OCI-LY3 (cell line): ENCODE results near the gene NUP153.
"Not testable (repeated sequence)": the region's sequence is repeated elsewhere in the genome, so short reads cannot be mapped to it uniquely, and the experiment has no call there.

Experiments
- H2AFZ ChIP-seq: fragments of 200-600, 300-600 bp; shearing (Covaris generic); 2 replicates; pipeline ENCODE4 v1.6.0; 2014; ENCODE audit warnings: antibody characterized with exemption, low read depth, low read length
- H3K27ac ChIP-seq: fragments of 200-600, 300-600 bp; sonication (generic); 2 replicates; pipeline ENCODE4 v1.5.1; 2014; ENCODE audit warnings: mild to moderate bottlenecking, low read length, moderate library complexity, mixed read lengths
- H3K27me3 ChIP-seq: fragments of 200-600, 300-600 bp; sonication (generic); 2 replicates; pipeline ENCODE4 v1.6.1; 2014; ENCODE audit warnings: low read depth, low read length, mixed read lengths
- H3K36me3 ChIP-seq: fragments of 200-600, 300-600 bp; sonication (generic); replicated peaks from 2 replicates; pipeline ENCODE3; 2014; ENCODE audit warnings: low read depth, low read length, mixed read lengths
- H3K4me1 ChIP-seq: fragments of 300-600, 200-600 bp; sonication (generic); 2 replicates; pipeline ENCODE4 v1.6.1; 2014; ENCODE audit warnings: low read length, mixed read lengths
- H3K4me2 ChIP-seq: fragments of 200-600, 300-600 bp; sonication (generic); 2 replicates; pipeline ENCODE4 v1.6.1; 2014; ENCODE audit warnings: low read length, mixed read lengths
- H3K4me3 ChIP-seq: fragments of 300-600, 200-600 bp; sonication (generic); 2 replicates; pipeline ENCODE4 v1.5.1; 2014; ENCODE audit warnings: antibody characterized with exemption, mild to moderate bottlenecking, low read length, moderate library complexity
- H3K79me2 ChIP-seq: fragments of 300-600, 200-600 bp; shearing (Covaris generic); 2 replicates; pipeline ENCODE4 v1.6.1; 2014; ENCODE audit warnings: mild to moderate bottlenecking, low read length, mixed read lengths
- H3K9ac ChIP-seq: fragments of 300-600, 200-600 bp; shearing (Covaris generic); 2 replicates; pipeline ENCODE4 v1.6.0; 2014; ENCODE audit warnings: mild to moderate bottlenecking, low read length, moderate library complexity
- H3K9me3 ChIP-seq: fragments of 200-600, 300-600 bp; shearing (Covaris generic); 2 replicates; pipeline ENCODE4 v1.6.1; 2014; ENCODE audit warnings: low read length, mixed read lengths; ENCODE audit not compliant: insufficient read depth
- H4K20me1 ChIP-seq: fragments of 200-600, 300-600 bp; sonication (generic); 2 replicates; pipeline ENCODE4 v1.6.1; 2016; ENCODE audit warnings: low read length, mixed read lengths; ENCODE audit not compliant: insufficient read depth
- EZH2phosphoT487 ChIP-seq: fragments of 200-600 bp; shearing (Covaris generic); IDR thresholded peaks from 2 replicates; pipeline ENCODE4 v1.6.1; 2018; ENCODE audit warnings: antibody characterized with exemption, mixed run types, low read depth
- TF ChIP-seq, protein P1 (sequence below): fragments of 200-600, 300-600 bp; sonication (generic); IDR thresholded peaks from 2 replicates; pipeline ENCODE4 v1.5.1; 2014; ENCODE audit warnings: antibody characterized with exemption, low read length, low read depth

Gene NUP153

GRCh38 chr6:17741507-17741906 is 34.8 kb upstream of the NUP153 start:
- no peak overlapping the region for H3K4me2 ChIP-seq
- H3K9ac ChIP-seq = no peak overlapping the region
- H2AFZ ChIP-seq = no peak overlapping the region
- no peak overlapping the region for H3K27ac ChIP-seq
- no peak overlapping the region for H3K4me3 ChIP-seq
- H3K79me2 ChIP-seq = no peaks in the 10 kb centered on the region
- no peak for TF ChIP-seq EZH2phosphoT487
- TF ChIP-seq, protein P1, sequence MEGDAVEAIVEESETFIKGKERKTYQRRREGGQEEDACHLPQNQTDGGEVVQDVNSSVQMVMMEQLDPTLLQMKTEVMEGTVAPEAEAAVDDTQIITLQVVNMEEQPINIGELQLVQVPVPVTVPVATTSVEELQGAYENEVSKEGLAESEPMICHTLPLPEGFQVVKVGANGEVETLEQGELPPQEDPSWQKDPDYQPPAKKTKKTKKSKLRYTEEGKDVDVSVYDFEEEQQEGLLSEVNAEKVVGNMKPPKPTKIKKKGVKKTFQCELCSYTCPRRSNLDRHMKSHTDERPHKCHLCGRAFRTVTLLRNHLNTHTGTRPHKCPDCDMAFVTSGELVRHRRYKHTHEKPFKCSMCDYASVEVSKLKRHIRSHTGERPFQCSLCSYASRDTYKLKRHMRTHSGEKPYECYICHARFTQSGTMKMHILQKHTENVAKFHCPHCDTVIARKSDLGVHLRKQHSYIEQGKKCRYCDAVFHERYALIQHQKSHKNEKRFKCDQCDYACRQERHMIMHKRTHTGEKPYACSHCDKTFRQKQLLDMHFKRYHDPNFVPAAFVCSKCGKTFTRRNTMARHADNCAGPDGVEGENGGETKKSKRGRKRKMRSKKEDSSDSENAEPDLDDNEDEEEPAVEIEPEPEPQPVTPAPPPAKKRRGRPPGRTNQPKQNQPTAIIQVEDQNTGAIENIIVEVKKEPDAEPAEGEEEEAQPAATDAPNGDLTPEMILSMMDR = no peak
- H4K20me1 ChIP-seq = no peaks in the 10 kb centered on the region
- no peaks in the 10 kb centered on the region for H3K4me1 ChIP-seq
- H3K36me3 ChIP-seq = no peaks in the 10 kb centered on the region
- no peaks in the 10 kb centered on the region for H3K27me3 ChIP-seq
- H3K9me3 ChIP-seq = no peaks in the 10 kb centered on the region

- no peak for TF ChIP-seq EZH2phosphoT487
- TF ChIP-seq, protein P1 = no peak
- Histone ChIP-seq H3K9me3 (no peaks in the 10 kb centered on the region), H4K20me1 (no peaks in the 10 kb centered on the region), H2AFZ (no peak overlapping the region), H3K79me2 (no peaks in the 10 kb centered on the region), H3K36me3 (no peaks in the 10 kb centered on the region), H3K27me3 (no peaks in the 10 kb centered on the region), H3K4me1 (no peaks in the 10 kb centered on the region), H3K27ac (no peak overlapping the region), H3K9ac (no peak overlapping the region), H3K4me3 (no peak overlapping the region), H3K4me2 (no peak overlapping the region)
Measured at GRCh38 chr6:17740559-17741220, 34.0 kb upstream of the NUP153 start.

GRCh38 chr6:17737704-17738252 is 31.1 kb upstream of the NUP153 start:
- Histone ChIP-seq H3K9me3 (no peaks in the 10 kb centered on the region), H3K4me2 (no peak overlapping the region), H3K9ac (no peak overlapping the region), H4K20me1 (no peaks in the 10 kb centered on the region), H3K27me3 (no peaks in the 10 kb centered on the region), H3K79me2 (no peaks in the 10 kb centered on the region), H3K36me3 (no peaks in the 10 kb centered on the region), H3K27ac (no peak overlapping the region), H3K4me1 (no peaks in the 10 kb centered on the region), H3K4me3 (no peak overlapping the region), H2AFZ (no peak overlapping the region)
- TF ChIP-seq EZH2phosphoT487 = no peak
- TF ChIP-seq, protein P1 = no peak

DNA sequence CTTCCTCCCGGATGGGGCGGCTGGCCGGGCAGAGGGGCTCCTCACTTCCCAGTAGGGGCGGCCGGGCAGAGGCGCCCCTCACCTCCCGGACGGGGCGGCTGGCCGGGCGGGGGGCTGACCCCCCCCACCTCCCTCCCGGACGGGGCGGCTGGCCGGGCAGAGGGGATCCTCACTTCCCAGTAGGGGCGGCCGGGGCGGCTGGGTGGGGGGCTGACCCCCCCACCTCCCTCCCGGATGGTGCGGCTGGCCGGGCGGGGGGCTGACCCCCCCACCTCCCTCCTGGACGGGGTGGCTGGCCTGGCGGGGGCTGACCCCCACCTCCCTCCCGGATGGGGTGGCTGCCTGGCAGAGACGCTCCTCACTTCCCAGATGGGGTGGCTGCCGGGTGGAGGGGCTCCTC is 28.6 kb upstream of the NUP153 start:
- not testable (repeated sequence) for H3K4me2 ChIP-seq

More for the DNA sequence above, 28.6 kb upstream of the NUP153 start:
- H2AFZ ChIP-seq, H3K4me1 ChIP-seq, H3K9me3 ChIP-seq, H3K27me3 ChIP-seq, H3K9ac ChIP-seq, H3K27ac ChIP-seq, H3K36me3 ChIP-seq, H3K4me3 ChIP-seq, H3K79me2 ChIP-seq, H4K20me1 ChIP-seq: not testable (repeated sequence)
